Muscle of leg (tissue), 11 donors: ENCODE results near the gene TTLL9. TPM values are rescaled to one million over a fixed set of nuclear protein-coding genes. Genes with fewer than 3 reads are reported as not detected.

Experiments
- DNase-seq: peaks from one replicate; pipeline ENCODE4 v3.0.0; 2013
- H3K27ac ChIP-seq: one replicate; pipeline ENCODE4 v1.5.1; 2013; ENCODE audit warnings: mild to moderate bottlenecking, low read length, control low read depth
- H3K27me3 ChIP-seq: one replicate; pipeline ENCODE4 v1.6.1; 2013; ENCODE audit warnings: low read length; ENCODE audit not compliant: control insufficient read depth, insufficient read depth
- H3K36me3 ChIP-seq: one replicate; pipeline ENCODE4 v1.6.1; 2013; ENCODE audit warnings: low read length; ENCODE audit not compliant: control insufficient read depth, insufficient read depth
- H3K4me1 ChIP-seq: one replicate; pipeline ENCODE4 v1.6.1; 2013; ENCODE audit warnings: low read length; ENCODE audit not compliant: control insufficient read depth, insufficient read depth
- H3K4me3 ChIP-seq: one replicate; pipeline ENCODE4 v1.5.1; 2013; ENCODE audit warnings: low read length, control low read depth
- H3K9me3 ChIP-seq: replicated peaks from 2 replicates; pipeline ENCODE4 v1.6.1; 2013; ENCODE audit warnings: low read depth, low read length; ENCODE audit not compliant: control insufficient read depth
- WGBS: methylation state at CpG from one replicate; pipeline ENCODE4 v1.1.5; 2013; ENCODE audit warnings: missing lambda C conversion rate; ENCODE audit not compliant: insufficient coverage; 5-methylcytosine and 5-hydroxymethylcytosine counted together
- polyA plus RNA-seq, 8 donors: library from polyadenylated mRNA; unstranded; fragments of 120-200 nt; gene quantifications; one replicate each; pipeline versions ENCODE4 v1.2.1 to v1.2.3, GENCODE V29; 2013; ENCODE audit warnings: inconsistent platforms in 1 of 8, low replicate concordance in 1 of 8; ENCODE audit not compliant: insufficient read length in 8 of 8, insufficient read depth in 1 of 8
- total RNA-seq: library from RNA; stranded (reverse); fragments of 120-200 nt; gene quantifications from one replicate; pipeline ENCODE4 v1.2.4, GENCODE V29; 2013

The TTLL9 gene
- total and polyA plus RNA-seq, 9 donors: 0.09 to 0.35 (median 0.21) TPM; not detected in 1

- peaks cover 6% of the 10 kb centered on the region for H3K27me3 ChIP-seq
- H3K27ac ChIP-seq: no peak overlapping the region
- DNase-seq: no peak
- no peak overlapping the region for H3K4me3 ChIP-seq
- H3K9me3 ChIP-seq: no peaks in the 10 kb centered on the region
- no peaks in the 10 kb centered on the region for H3K36me3 ChIP-seq
- WGBS: 15% methylated on average over 4 of the region's 10 CpGs
- H3K4me1 ChIP-seq: no peaks in the 10 kb centered on the region
These were observed 104.6 kb downstream of the TTLL9 start for GRCh38 chr20:31974951-31975487.

GRCh38 chr20:31975874-31976273, 105.4 kb downstream of the TTLL9 start:
- Histone ChIP-seq H3K27me3 (peaks cover 6% of the 10 kb centered on the region), H3K9me3 (no peaks in the 10 kb centered on the region), H3K4me1 (no peaks in the 10 kb centered on the region), H3K27ac (no peak overlapping the region), H3K36me3 (no peaks in the 10 kb centered on the region), H3K4me3 (no peak overlapping the region)
- WGBS: no CpG with 5 or more reads among the region's 2 CpGs
- DNase-seq: no peak

DNA sequence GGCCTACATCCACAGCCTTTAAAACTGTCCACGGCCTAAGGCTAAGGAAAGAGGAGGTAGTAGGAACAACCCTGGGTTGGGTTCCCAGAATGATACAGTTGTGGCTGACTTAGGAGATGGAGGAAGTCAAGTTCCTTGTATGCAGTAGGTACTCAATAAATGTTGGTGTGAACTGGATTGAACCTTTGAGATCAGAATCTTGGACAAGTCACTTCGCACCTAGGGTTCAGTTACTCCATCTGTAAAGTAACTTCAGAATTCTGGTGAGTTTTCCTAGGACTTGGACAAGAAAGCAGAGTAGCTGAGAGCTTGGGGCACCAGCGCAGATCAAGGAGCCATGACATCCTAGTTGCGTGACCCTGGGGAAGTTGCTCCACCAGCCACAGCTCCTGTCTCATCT, 106.6 kb downstream of the TTLL9 start:
- Histone ChIP-seq H3K9me3 (no peaks in the 10 kb centered on the region), H3K27me3 (peaks cover 6% of the 10 kb centered on the region), H3K4me3 (no peak overlapping the region), H3K4me1 (no peaks in the 10 kb centered on the region), H3K36me3 (no peaks in the 10 kb centered on the region), H3K27ac (no peak overlapping the region)
- DNase-seq: no peak
- WGBS: 82% methylated on average over 3 of the region's 4 CpGs

GRCh38 chr20:31979713-31980426, 109.4 kb downstream of the TTLL9 start:
- no peaks in the 10 kb centered on the region for H3K4me1 ChIP-seq
- H3K4me3 ChIP-seq: no peak overlapping the region
- H3K36me3 ChIP-seq: no peaks in the 10 kb centered on the region
- no peaks in the 10 kb centered on the region for H3K9me3 ChIP-seq
- H3K27me3 ChIP-seq: peaks cover 4% of the 10 kb centered on the region
- no peak overlapping the region for H3K27ac ChIP-seq
- 17% methylated on average over 2 of the region's 6 CpGs for WGBS
- DNase-seq: no peak

- DNase-seq: no peak
- Histone ChIP-seq H3K36me3 (no peaks in the 10 kb centered on the region), H3K9me3 (no peaks in the 10 kb centered on the region), H3K4me1 (no peaks in the 10 kb centered on the region), H3K4me3 (no peak overlapping the region), H3K27ac (no peak overlapping the region), H3K27me3 (peaks cover 3% of the 10 kb centered on the region)
- WGBS: 65% methylated on average over 2 of the region's 2 CpGs
These were observed 111.3 kb downstream of the TTLL9 start for GRCh38 chr20:31981784-31982183.

GRCh38 chr20:31984981-31985471, 114.6 kb downstream of the TTLL9 start:
- Histone ChIP-seq H3K36me3 (no peaks in the 10 kb centered on the region), H3K27me3 (peaks cover 3% of the 10 kb centered on the region), H3K4me3 (no peak overlapping the region), H3K27ac (no peak overlapping the region), H3K9me3 (no peaks in the 10 kb centered on the region), H3K4me1 (no peaks in the 10 kb centered on the region)
- DNase-seq: peak; percentile 15
- WGBS: 11% methylated on average over 5 of the region's 6 CpGs

GRCh38 chr20:31987744-31988143, 117.3 kb downstream of the TTLL9 start:
- Histone ChIP-seq H3K9me3 (no peaks in the 10 kb centered on the region), H3K4me1 (no peaks in the 10 kb centered on the region), H3K27me3 (no peaks in the 10 kb centered on the region), H3K4me3 (no peak overlapping the region), H3K27ac (no peak overlapping the region), H3K36me3 (no peaks in the 10 kb centered on the region)
- no peak for DNase-seq
- 40% methylated on average over 1 of the region's 1 CpG for WGBS

GRCh38 chr20:31988430-31989015, 118.1 kb downstream of the TTLL9 start:
- Histone ChIP-seq H3K9me3 (no peaks in the 10 kb centered on the region), H3K4me1 (no peaks in the 10 kb centered on the region), H3K4me3 (no peak overlapping the region), H3K27ac (no peak overlapping the region), H3K36me3 (no peaks in the 10 kb centered on the region), H3K27me3 (peaks cover 4% of the 10 kb centered on the region)
- no peak for DNase-seq
- WGBS: 87% methylated on average over 3 of the region's 5 CpGs

- DNase-seq: no peak
- no peaks in the 10 kb centered on the region for H3K4me1 ChIP-seq
- H3K9me3 ChIP-seq: no peaks in the 10 kb centered on the region
- 31% methylated on average over 7 of the region's 8 CpGs for WGBS
- H3K27ac ChIP-seq: no peak overlapping the region
- H3K27me3 ChIP-seq: peaks cover 10% of the 10 kb centered on the region
- H3K36me3 ChIP-seq: no peaks in the 10 kb centered on the region
- H3K4me3 ChIP-seq: no peak overlapping the region
These were observed 118.7 kb downstream of the TTLL9 start for GRCh38 chr20:31989030-31989645.

DNA sequence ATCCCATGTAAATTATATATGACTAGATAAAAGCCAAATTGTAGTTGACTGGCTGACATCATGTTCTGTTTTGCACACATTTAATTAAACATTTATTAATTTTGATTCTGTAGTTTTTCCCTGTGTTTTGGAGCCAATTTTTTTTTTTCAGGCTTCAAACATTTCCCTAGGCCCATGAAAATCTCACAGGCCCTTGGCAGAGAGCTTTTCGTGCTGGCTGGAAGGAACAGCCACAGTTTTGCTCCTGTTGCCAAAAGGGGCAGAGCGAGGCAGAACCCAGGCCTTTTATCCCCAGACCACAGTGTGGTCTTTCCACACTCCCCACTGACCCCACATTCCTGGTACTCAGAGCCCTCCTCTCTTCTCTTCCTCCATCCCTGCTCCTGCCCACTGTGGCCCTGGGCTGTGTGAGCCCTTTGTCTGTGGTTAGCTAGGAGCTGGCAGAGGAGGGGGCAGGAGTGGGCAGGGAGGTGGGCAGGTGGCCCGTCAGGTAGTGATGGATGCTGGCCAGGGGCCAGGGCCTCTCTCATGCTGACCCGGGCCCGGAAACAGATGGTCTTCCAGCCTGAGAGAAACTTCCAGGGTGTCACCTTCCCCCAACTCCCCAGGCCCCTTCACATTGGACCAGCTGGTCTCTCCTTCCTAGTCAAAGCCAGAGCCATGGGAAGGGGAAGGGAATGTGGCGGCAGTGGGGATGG, 120.4 kb downstream of the TTLL9 start:
- WGBS: 80% methylated on average over 1 of the region's 6 CpGs
- H3K4me1 ChIP-seq: no peaks in the 10 kb centered on the region
- DNase-seq: no peak
- no peaks in the 10 kb centered on the region for H3K36me3 ChIP-seq
- H3K9me3 ChIP-seq: no peaks in the 10 kb centered on the region
- H3K27me3 ChIP-seq: peaks cover 27% of the 10 kb centered on the region
- no peak overlapping the region for H3K4me3 ChIP-seq
- H3K27ac ChIP-seq: no peak overlapping the region
